ENCODE measurements around the gene RNF150. TPM values are rescaled to one million over a fixed set of nuclear protein-coding genes. Genes with fewer than 3 reads are reported as not detected.

The RNF150 gene
- total RNA-seq, 1 experiment from 2014 or later: 4.4 TPM

DNA sequence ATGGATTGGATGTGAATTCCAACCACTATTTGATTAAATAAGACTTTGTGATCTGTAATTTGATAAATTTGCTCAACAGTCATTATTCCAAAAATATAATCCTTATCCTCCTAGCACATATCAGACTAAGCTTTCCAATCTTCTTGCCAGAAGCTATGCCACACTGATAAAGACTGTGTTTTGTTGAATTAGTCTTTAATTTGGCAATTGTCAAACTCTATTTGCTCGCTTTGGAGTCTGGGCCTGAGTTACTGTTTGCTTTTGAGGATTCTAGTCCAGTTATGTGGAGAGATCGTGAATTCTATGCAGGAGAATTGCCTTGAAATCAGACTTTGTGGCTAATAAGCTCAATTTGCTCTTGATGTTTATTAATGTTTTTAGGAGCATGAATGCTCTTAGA, 10.9 kb upstream of the RNF150 start:
- no peaks in the 10 kb centered on the region for H3K27me3 ChIP-seq (ENCODE audit: insufficient read depth, low read length)
- DNase-seq: no peak
- TF ChIP-seq, protein P1, sequence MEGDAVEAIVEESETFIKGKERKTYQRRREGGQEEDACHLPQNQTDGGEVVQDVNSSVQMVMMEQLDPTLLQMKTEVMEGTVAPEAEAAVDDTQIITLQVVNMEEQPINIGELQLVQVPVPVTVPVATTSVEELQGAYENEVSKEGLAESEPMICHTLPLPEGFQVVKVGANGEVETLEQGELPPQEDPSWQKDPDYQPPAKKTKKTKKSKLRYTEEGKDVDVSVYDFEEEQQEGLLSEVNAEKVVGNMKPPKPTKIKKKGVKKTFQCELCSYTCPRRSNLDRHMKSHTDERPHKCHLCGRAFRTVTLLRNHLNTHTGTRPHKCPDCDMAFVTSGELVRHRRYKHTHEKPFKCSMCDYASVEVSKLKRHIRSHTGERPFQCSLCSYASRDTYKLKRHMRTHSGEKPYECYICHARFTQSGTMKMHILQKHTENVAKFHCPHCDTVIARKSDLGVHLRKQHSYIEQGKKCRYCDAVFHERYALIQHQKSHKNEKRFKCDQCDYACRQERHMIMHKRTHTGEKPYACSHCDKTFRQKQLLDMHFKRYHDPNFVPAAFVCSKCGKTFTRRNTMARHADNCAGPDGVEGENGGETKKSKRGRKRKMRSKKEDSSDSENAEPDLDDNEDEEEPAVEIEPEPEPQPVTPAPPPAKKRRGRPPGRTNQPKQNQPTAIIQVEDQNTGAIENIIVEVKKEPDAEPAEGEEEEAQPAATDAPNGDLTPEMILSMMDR (conservative IDR thresholded peaks at IDR 0.05): no peak
- Mint-ChIP-seq H3K36me3 (ENCODE audit: insufficient read depth in 1 of 3, low read depth in 3 of 3) (no peaks in the 10 kb centered on the region), H3K4me3 (no peak overlapping the region), H3K9me3 (no peaks in the 10 kb centered on the region), H3K27me3 (ENCODE audit: low read depth) (peaks cover 5% of the 10 kb centered on the region), H3K27ac (no peak overlapping the region), H3K4me1 (no peaks in the 10 kb centered on the region)
- no peak overlapping the region for H2BK15ac ChIP-seq (ENCODE audit: low read depth, low read length)
- H3K14ac ChIP-seq (ENCODE audit: insufficient read depth, low read length): no peak overlapping the region
- H3K4me1 ChIP-seq (ENCODE audit: insufficient read depth, low read length): no peaks in the 10 kb centered on the region
- H4K20me1 ChIP-seq (ENCODE audit: control insufficient read depth, insufficient read depth, insufficient read length): no peaks in the 10 kb centered on the region
- no peak overlapping the region for H3K4me2 ChIP-seq (ENCODE audit: insufficient read depth, insufficient read length, low read length)
- H2AK5ac ChIP-seq (ENCODE audit: insufficient read length, low read length): no peak overlapping the region
- H3K18ac ChIP-seq (ENCODE audit: insufficient read length, low read depth, low read length): no peak overlapping the region
- no peaks in the 10 kb centered on the region for H3K23me2 ChIP-seq (ENCODE audit: insufficient read length, low read depth, low read length, poor library complexity, severe bottlenecking)
- no peak overlapping the region for H3K23ac ChIP-seq (ENCODE audit: insufficient read length, low read depth, low read length)
- no peak overlapping the region for H4K91ac ChIP-seq (ENCODE audit: insufficient read length, low read depth, low read length)
- no peaks in the 10 kb centered on the region for H3K79me1 ChIP-seq (ENCODE audit: insufficient read depth, low read depth, low read length, poor library complexity, severe bottlenecking)
- no peak overlapping the region for H3K9ac ChIP-seq (ENCODE audit: extremely low read depth, insufficient read length, low read length)
- no peak overlapping the region for H4K5ac ChIP-seq (ENCODE audit: insufficient read length, low read depth, low read length)
- no peak overlapping the region for H3K27ac ChIP-seq (ENCODE audit: insufficient read length, low read depth, low read length)
- no peaks in the 10 kb centered on the region for H3K79me2 ChIP-seq (ENCODE audit: insufficient read depth, low read length)
- no CpG with 5 or more reads among the region's 2 CpGs for WGBS (ENCODE audit: extremely low coverage, insufficient read length, low lambda C conversion rate)
- H3K4ac ChIP-seq (ENCODE audit: low read depth, low read length): no peak overlapping the region
- no peak overlapping the region for H4K8ac ChIP-seq (replicated peaks; ENCODE audit: insufficient read length, low read depth, low read length)
- H3T11ph ChIP-seq (ENCODE audit: low read length): no peak overlapping the region
- H2AFZ ChIP-seq (ENCODE audit: low read length): no peak overlapping the region
- no peak overlapping the region for H2BK5ac ChIP-seq (ENCODE audit: insufficient read length, low read length)
- no peak overlapping the region for H2BK120ac ChIP-seq (ENCODE audit: low read depth, low read length, poor library complexity, severe bottlenecking)
- no peaks in the 10 kb centered on the region for H3K9me3 ChIP-seq (ENCODE audit: control insufficient read depth, low read depth, low read length)
- no peak overlapping the region for H3K56ac ChIP-seq (ENCODE audit: insufficient read length, low read depth, low read length)
- no peak overlapping the region for H2BK20ac ChIP-seq (ENCODE audit: low read depth, low read length, poor library complexity, severe bottlenecking)
- H2BK12ac ChIP-seq (ENCODE audit: insufficient read length, low read depth, low read length): no peak overlapping the region
